ENCODE measurements around the gene CYP19A1. TPM values are rescaled to one million over a fixed set of nuclear protein-coding genes. Genes with fewer than 3 reads are reported as not detected.

CYP19A1 gene
- total RNA-seq, 6 experiments from 2014 or later = 0.57 TPM; not detected in 5

- Mint-ChIP-seq H3K36me3 (ENCODE audit: low read depth) (no peaks in the 10 kb centered on the region), H3K9me3 (no peaks in the 10 kb centered on the region)
Observed at GRCh38 chr15:51325167-51325566, 13.2 kb downstream of the CYP19A1 start.

GRCh38 chr15:51323749-51324148 is 14.6 kb downstream of the CYP19A1 start:
- no peak overlapping the region for H3K27ac Mint-ChIP-seq
- H3K9me3 Mint-ChIP-seq = no peaks in the 10 kb centered on the region
- H3K36me3 Mint-ChIP-seq (ENCODE audit: low read depth) = no peaks in the 10 kb centered on the region
- no peak overlapping the region for H3K4me3 Mint-ChIP-seq
- no peak for DNase-seq
- no peaks in the 10 kb centered on the region; the same call in 1 of the 2 replicates for H3K4me1 Mint-ChIP-seq (ENCODE audit: low read depth)
- TF ChIP-seq CTCF (IDR thresholded peaks at IDR 0.05) = no peak
- peaks cover 57% of the 10 kb centered on the region for H3K27me3 Mint-ChIP-seq (ENCODE audit: insufficient read depth)

More at GRCh38 chr15:51325167-51325566, 13.2 kb downstream of the CYP19A1 start:
- DNase-seq = no peak
- Mint-ChIP-seq H3K4me3 (no peak overlapping the region), H3K27me3 (ENCODE audit: insufficient read depth) (peaks cover 55% of the 10 kb centered on the region), H3K4me1 (ENCODE audit: low read depth) (no peaks in the 10 kb centered on the region), H3K27ac (no peak overlapping the region)
- no peak for TF ChIP-seq CTCF (IDR thresholded peaks at IDR 0.05)

GRCh38 chr15:51322621-51323296 is 15.6 kb downstream of the CYP19A1 start:
- no peak for DNase-seq
- no peaks in the 10 kb centered on the region for H3K36me3 Mint-ChIP-seq (ENCODE audit: low read depth)
- no peak overlapping the region for H3K4me3 Mint-ChIP-seq
- no peak overlapping the region for H3K27ac Mint-ChIP-seq
- TF ChIP-seq CTCF (IDR thresholded peaks at IDR 0.05) = no peak
- H3K4me1 Mint-ChIP-seq (ENCODE audit: low read depth) = no peaks in the 10 kb centered on the region; the same call in 1 of the 2 replicates
- H3K9me3 Mint-ChIP-seq = no peaks in the 10 kb centered on the region
- H3K27me3 Mint-ChIP-seq (ENCODE audit: insufficient read depth) = peaks cover 57% of the 10 kb centered on the region

- Mint-ChIP-seq H3K9me3 (no peaks in the 10 kb centered on the region), H3K27ac (no peak overlapping the region), H3K27me3 (ENCODE audit: insufficient read depth) (peaks cover 48% of the 10 kb centered on the region), H3K36me3 (ENCODE audit: low read depth) (no peaks in the 10 kb centered on the region), H3K4me1 (ENCODE audit: low read depth) (no peaks in the 10 kb centered on the region; the same call in 1 of the 2 replicates), H3K4me3 (no peak overlapping the region)
- TF ChIP-seq CTCF (IDR thresholded peaks at IDR 0.05) = no peak
- DNase-seq = no peak
Observed at GRCh38 chr15:51321316-51321715, 17.1 kb downstream of the CYP19A1 start.

GRCh38 chr15:51320843-51321242 is 17.6 kb downstream of the CYP19A1 start:
- no peak overlapping the region for H3K27ac Mint-ChIP-seq
- peaks cover 43% of the 10 kb centered on the region for H3K27me3 Mint-ChIP-seq (ENCODE audit: insufficient read depth)
- no peak for TF ChIP-seq CTCF (IDR thresholded peaks at IDR 0.05)
- H3K9me3 Mint-ChIP-seq = no peaks in the 10 kb centered on the region
- no peaks in the 10 kb centered on the region for H3K36me3 Mint-ChIP-seq (ENCODE audit: low read depth)
- no peak for DNase-seq
- H3K4me1 Mint-ChIP-seq (ENCODE audit: low read depth) = no peaks in the 10 kb centered on the region; the same call in 1 of the 2 replicates
- no peak overlapping the region for H3K4me3 Mint-ChIP-seq
